Stimulated activated CD8-positive, alpha-beta memory T cell treated with anti-CD3 and anti-CD28 coated beads, Interleukin-2, amount 100 ng/mL, for 1 hour (primary cell): ENCODE measurements around the gene PIGX.

Experiments
- DNase-seq, 2 donors: peaks; one replicate each; pipeline ENCODE4 v3.0.0-alpha.2; 2020; ENCODE audit warnings: low read depth in 2 of 2

PIGX gene

GRCh38 chr3:196711838-196712513 lies at the start of gene PIGX, which contains the start of gene CEP19:
Gene PIGX, plus strand, starts transcription at chr3:196712377.
Gene CEP19, minus strand, starts transcription at chr3:196712250. Its CDS starts 3,593 bp downstream, at chr3:196708657.
- DNase-seq, result peak; percentile 73 to 78

GRCh38 chr3:196662711-196663571 lies 49.2 kb upstream of the PIGX start:
- no peak for DNase-seq

GRCh38 chr3:196666001-196666867 lies 45.9 kb upstream of the PIGX start:
- DNase-seq, result no peak

- DNase-seq, result no peak
Measured at GRCh38 chr3:196667056-196667825, 44.9 kb upstream of the PIGX start.

GRCh38 chr3:196670339-196670738 lies 41.8 kb upstream of the PIGX start:
- no peak for DNase-seq

GRCh38 chr3:196673632-196674031 lies 38.5 kb upstream of the PIGX start:
- DNase-seq, result no peak

GRCh38 chr3:196677353-196677752 lies 34.8 kb upstream of the PIGX start:
- no peak for DNase-seq

GRCh38 chr3:196677931-196678330 lies 34.2 kb upstream of the PIGX start:
- no peak for DNase-seq

GRCh38 chr3:196684548-196685407 lies 27.4 kb upstream of the PIGX start:
- peak; percentile 33 to 43 for DNase-seq

GRCh38 chr3:196686436-196686835 lies 25.7 kb upstream of the PIGX start:
- DNase-seq, result no peak

GRCh38 chr3:196688349-196688748 lies 23.8 kb upstream of the PIGX start:
- no peak for DNase-seq

GRCh38 chr3:196689941-196690660 lies 22.1 kb upstream of the PIGX start:
- DNase-seq, result no peak

- no peak for DNase-seq
Measured at GRCh38 chr3:196691386-196691785, 20.8 kb upstream of the PIGX start.

GRCh38 chr3:196694202-196694638 lies 18.0 kb upstream of the PIGX start:
- DNase-seq, result no peak

GRCh38 chr3:196694941-196695848 lies 17.0 kb upstream of the PIGX start:
- DNase-seq, result no peak

GRCh38 chr3:196695849-196696226 lies 16.3 kb upstream of the PIGX start:
- DNase-seq, result no peak

GRCh38 chr3:196697270-196697669 lies 14.9 kb upstream of the PIGX start:
- no peak for DNase-seq

- DNase-seq, result no peak
Measured at GRCh38 chr3:196699749-196700148, 12.4 kb upstream of the PIGX start.

GRCh38 chr3:196700801-196701200 lies 11.4 kb upstream of the PIGX start:
- no peak for DNase-seq
